GM21717 (cell line): Measurements from ENCODE around the gene CALHM5.

Source experiments
- ATAC-seq: cut with Tn5 transposase; IDR thresholded peaks from one replicate; pipeline ENCODE4 v1.9.1; 2021; ENCODE audit warnings: mild to moderate bottlenecking, moderate library complexity; ENCODE audit not compliant: unreplicated experiment

Gene CALHM5

DNA sequence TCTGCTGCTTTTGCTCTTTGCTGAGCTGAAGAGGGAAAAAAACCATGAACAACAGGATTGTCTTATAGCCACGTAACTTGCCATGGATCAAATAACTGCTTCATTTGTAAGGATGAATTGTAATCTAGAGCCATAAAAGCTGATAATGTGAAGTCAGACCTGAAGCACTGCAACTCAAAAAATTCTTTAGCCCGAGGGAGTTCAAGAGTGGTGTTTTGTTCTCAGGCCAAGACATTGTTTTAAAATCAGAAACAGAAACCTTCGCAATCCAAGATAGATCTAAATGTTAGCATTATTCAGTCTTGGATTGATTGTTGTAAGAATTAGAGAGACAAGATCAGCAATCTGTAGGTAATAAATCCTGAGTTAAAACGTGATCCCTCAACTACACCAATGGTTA is 34.2 kb downstream of the CALHM5 start, which contains the start of gene TRAPPC3L:
TSS of gene TRAPPC3L (minus strand) at position 34 of the 400 bp plus-strand sequence. CDS start 170 bp downstream, outside the sequence.
- no peak for ATAC-seq

DNA sequence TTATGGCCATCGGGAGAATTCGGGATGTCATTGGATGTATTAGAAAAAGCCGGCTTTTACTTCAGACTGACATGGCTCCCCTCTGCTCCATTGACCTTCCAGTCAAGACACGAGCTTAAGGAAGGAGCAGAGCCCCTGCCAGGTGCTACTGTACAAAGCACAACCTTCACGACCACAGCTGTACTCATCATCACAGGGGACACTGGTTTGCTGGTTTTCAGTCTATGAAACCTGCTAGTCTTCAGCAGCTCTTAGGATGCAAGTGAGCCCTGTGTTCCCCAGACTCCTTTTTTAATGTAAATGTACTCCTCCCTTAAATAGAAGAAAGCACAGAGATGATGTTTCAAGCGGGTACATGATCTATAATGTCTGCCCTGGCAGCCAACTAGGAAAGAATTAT is 35.9 kb downstream of the CALHM5 start:
- no peak for ATAC-seq

DNA sequence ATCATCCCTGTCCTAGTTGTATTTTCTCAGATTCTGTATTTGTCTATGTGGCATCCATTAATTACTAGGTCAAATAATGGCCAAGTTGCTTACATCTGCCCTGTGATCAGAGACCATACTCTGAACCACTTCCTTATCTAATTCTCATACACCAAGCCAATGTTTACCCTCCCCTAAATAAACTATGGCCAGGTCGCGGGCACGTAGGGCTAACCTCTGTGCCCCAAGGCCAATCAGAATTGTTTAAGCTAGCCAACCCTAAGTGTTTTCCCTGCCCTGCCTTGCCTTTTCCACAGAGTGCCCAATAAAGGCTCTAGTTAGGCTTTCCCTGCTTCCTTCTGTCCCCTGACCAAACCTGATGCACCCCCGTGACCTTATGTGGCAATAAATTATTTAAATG is 39.4 kb downstream of the CALHM5 start:
- no peak for ATAC-seq

DNA sequence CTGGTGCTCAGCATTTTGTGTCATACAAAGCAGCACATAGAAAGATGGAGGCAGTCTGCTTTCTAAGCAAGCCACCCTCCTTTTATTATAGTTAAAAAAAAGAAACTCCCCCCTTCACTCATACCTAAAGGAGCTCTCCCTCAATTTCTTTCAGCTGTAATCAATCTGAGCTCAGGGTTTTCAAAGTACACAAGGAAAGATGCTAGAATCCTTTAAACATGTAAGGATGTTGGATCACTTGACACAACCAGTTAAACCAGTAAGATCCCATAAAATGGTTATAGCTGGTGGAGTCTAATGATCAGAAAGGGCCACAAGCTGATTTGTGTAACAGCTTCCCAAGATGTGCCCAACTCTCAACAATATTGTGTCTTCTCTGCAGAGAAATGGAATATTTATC is 42.0 kb downstream of the CALHM5 start, which contains the start of gene CALHM4:
TSS of gene CALHM4 (plus strand) at position 301 of the 400 bp plus-strand sequence. CDS start at position 344, 43 bp downstream.
- no peak for ATAC-seq

DNA sequence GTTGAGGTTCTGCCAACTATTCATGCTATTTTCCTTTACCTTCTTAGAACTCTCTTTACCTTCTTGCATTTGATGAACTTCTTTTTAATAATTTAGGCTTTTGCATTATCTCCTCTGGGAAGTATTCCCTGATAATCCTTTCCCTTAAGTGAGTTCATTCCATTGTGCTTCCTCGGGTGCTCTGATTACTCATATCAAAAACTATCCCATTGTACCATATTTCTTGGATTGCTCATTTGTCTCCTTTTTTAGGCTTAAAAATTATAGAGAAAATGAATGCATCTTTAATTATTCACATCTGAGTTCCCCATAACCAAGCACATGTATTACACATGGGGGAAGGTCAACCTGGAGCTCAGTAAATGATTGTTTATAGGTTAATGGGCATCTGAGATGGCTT is 44.6 kb downstream of the CALHM5 start:
- no peak for ATAC-seq

DNA sequence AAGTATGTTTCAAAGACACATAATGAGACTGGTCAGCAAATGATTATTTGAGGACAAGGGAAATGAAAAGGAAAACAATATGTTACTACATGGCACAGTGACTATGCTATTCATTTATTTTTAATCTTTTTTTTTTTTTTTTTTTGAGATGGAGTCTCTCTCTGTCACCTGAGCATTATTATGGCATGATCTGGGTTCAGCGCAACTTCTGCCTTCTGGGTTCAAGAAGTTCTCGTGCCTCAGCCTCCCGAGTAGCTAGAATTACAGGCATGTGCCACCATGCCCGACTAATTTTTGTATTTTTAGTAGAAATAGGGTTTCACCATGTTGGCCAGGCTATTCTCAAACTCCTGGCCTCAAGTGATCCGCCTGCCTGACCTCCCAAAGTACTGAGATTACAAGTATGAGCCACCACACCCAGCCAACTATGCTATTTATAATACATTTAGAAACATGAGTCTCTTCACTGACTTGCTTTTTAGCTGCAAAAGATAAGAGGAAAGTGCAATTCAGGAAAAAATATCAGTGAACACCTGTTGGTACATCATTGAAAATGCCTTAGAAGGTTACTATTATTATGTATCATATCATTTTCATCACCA is 45.5 kb downstream of the CALHM5 start:
- no peak for ATAC-seq

DNA sequence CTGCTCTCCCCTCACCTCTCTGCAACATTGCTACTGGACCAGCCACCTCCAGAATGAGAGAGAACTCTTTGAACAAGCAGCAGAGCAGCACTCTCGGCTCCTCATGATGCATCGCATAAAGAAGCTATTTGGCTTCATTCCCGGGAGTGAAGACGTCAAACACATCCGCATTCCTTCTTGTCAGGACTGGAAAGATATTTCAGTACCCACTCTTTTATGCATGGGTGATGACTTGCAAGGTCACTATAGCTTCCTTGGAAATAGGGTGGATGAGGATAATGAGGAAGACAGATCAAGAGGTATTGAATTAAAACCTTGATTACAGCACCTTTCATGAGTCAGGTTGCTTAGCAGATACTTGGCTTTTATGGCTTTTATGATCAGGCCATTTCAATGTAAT is 46.5 kb downstream of the CALHM5 start:
- ATAC-seq, result no peak

DNA sequence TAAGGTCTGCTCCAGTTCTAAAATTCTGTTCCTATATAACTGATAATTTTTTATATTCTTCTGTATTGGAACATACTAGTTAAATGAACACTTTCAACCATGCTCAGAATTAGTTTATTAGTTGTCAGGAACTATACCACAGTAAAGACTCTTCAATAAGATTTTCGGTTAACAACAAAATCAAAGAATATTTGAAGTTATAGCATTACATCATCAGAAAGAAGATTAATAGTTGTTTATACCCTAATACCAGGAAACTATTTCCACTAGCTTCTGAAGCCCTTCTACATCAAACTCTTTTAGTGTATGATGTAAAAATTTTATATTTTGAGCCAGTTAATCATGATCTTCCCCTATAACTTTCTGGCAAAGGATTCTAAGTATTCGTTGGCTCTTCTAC is 48.7 kb downstream of the CALHM5 start:
- ATAC-seq, result no peak

DNA sequence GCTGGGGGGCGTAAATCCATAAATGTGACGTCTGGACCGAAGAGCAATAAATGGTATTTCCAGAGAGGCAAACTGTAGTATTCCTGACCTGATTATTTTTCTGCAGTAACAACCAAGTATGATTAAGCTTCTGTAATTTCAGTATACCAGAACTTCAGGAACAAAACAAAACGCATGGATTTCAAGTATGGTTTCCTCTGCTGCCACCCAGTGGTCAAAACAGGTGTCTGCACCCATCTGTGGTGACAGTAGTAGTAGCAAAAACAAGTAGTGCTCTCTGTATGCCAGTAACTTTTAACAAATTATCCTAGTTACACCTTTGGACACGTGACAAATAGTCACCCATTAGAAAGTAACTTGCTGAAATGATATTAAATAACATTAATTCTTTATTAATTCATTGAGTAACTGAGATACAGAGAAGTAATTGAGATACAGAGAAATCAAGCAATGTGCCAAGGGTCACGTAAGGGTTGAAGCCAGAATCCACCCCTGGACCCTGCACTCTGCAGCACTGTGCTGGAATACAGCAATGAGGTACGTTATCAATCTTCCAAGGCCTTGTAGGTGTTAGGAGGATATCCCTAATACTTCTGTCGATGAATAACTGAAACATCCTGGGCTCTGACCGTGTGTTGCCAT is 50.1 kb downstream of the CALHM5 start:
- ATAC-seq, result no peak

DNA sequence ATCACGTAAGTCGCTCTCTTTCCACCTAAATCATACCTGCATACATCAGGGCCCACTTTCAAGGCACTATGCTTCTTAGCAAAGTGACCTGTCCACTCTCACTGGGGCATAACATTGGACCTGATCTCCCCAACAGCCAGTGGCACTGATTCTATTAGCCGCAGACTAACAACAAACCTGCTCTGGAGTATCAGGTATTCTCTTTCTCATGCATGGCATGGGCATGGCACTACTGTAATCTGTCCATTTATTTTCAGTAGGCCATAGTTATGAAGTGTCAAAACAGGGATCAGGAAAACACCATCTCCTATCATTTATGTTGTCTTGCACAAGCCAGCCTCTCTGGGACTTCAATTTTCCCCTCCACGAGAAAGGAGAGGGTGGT is 50.6 kb downstream of the CALHM5 start:
- no peak for ATAC-seq

DNA sequence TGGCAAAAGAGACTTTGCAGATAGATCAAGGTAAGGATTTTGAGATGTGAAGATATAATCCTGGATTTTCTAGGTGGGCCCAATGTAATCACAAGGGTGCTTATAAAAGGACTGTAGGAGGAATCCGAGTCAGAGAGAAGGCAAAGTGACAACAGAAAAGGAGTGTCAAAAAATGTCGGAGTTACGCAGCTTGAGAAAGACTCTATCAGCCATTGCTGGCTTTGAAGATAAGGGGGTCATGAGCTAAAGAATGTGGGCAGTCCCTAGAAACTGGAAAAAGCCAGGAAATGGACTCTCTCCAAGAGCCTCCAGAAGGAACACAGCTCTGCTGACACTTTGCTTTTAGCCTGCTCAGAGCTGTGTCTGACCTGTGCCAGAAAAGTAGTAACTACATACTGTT is 51.2 kb downstream of the CALHM5 start:
- ATAC-seq, result no peak

DNA sequence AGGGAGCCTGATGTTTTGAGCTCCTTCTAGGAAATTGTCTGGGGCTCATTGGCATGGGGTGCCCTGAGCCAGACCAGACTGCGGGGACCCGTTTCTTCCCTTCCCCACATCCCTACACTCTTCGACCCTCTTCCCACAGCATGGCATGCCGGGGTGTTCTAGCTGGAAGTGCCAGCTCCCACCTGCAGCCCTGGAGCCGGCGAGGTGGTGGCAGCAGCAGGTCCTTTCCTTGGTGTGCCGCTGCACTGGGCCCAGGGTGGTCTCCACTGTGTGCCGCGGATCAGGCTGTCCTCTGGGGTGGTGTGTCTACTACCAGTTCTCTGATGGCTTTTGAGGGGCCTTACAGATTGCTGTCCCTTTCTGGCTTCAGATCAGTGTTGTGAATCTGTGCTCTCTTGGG is 52.4 kb downstream of the CALHM5 start:
- no peak for ATAC-seq

DNA sequence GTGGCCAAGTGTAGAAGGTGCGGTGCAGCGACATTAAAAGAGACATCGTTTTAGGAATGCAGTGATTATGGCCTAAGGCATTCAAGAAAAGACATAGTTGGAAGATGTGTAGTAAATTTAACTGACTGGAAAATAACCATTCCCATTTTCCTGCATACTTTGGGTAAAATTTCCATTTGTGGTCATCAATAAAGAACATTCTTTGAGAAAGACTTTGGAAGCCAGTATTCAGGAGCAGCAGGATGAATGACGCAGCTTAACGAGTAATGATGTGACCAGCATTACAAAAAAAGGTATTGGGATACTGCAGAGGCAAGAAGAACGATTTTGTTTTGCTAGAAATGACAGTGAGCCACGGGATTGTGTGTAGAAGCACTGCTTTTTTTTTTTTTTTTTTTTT is 52.9 kb downstream of the CALHM5 start:
- no peak for ATAC-seq

DNA sequence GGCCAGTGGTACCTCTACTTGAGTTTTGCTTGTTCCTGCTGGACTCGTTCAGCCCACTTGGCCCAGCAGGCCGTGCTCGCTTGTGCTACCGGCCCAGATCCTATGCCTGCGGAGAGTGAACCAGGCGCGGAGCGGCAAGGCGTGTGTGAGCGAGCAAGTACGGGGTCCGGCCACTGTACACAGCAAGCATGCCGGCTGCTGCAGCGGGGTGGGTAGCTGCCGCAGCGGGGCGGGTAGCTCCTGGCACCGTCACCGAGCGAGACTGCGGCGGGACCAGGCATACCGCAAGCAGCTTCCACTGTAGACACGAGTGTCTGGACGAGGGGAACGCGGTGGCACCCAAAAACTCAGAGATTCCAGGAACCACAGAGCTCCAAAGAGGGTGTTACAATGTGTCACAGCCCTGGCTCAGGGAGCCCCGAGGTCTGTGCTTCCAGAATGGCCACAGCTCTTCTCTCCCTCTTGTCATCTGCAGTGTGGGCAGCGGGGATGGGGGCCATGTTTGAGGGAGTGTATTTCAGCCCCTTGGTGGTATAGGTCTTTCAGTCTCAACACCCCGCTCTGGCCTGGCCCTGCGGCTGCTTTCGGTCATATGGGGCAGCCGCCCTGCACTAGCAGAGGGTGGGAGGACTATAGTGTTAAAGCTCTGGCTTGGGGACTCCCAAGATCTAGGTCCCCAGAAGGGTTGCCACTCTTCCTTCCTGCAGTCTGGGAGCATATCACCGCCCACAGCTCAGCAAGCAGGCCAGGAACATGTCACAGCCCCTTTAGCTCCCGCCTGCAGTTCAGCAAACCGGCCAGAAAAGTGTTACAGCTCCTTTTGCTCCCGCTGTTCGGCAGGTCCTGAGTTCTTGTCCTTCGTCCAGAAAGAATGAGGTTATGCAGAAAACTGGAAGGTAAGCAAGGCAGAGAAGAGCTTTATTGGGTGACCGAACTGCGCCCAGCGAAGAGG is 53.8 kb downstream of the CALHM5 start:
- ATAC-seq, result no peak

DNA sequence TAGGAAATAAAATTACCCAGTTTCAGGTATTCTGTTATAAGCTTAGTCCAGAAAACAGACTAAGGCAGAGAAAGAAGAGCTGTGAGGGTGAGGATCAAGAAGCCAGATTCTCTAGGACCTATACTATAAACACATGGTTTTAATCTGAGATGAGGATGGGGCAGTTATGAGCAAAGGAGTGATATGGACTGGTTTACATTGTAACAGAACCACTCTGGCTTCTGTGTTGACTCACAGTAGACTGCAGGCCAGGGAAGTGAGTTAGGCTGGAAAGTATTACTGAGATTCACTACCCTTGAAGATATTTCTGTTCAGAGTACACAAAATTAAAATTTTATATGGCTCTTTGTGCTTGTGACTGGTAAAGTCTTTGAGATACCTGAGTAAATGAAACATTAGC is 56.7 kb downstream of the CALHM5 start:
- no peak for ATAC-seq

DNA sequence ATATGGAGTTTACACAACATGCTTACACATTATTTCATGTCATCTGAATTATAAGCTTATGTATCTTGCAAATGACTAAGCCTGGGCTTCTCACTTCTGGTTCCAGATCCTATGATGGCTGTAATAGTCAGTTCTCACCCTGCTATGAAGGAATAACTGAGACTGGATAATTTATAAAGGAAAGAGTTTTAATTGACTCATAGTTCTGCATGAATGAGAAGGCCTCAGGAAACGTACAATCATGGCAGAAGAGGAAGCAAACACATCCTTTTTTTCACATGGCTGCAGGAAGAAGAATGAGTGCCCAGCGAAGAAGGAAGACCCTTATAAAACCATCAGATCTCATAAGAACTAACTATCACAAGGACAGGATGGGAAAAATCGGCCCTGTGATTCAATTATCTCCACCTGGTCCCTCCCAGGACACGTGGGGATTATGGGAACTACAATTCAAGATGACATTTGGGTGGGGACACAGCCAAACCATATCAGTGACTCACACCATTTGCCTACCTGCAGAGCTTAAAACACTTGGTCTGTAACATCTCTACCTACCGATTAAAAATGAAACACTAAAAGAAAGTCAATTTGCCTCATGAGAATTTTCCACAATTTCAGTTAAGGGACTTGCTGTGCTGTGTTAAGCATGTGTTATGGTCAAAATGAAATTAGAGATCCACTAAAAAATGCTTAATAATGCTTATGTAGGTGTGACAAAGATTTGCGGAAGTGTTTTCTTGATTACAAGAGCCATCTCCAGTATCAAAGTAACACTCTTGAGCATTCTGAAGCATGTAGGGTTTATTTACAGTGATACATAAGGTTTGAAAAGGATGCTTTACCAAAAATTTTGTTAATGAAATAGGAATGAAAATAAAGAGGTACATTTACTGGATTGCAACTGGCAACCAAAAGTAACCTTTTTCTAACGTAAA is 57.6 kb downstream of the CALHM5 start:
- no peak for ATAC-seq

DNA sequence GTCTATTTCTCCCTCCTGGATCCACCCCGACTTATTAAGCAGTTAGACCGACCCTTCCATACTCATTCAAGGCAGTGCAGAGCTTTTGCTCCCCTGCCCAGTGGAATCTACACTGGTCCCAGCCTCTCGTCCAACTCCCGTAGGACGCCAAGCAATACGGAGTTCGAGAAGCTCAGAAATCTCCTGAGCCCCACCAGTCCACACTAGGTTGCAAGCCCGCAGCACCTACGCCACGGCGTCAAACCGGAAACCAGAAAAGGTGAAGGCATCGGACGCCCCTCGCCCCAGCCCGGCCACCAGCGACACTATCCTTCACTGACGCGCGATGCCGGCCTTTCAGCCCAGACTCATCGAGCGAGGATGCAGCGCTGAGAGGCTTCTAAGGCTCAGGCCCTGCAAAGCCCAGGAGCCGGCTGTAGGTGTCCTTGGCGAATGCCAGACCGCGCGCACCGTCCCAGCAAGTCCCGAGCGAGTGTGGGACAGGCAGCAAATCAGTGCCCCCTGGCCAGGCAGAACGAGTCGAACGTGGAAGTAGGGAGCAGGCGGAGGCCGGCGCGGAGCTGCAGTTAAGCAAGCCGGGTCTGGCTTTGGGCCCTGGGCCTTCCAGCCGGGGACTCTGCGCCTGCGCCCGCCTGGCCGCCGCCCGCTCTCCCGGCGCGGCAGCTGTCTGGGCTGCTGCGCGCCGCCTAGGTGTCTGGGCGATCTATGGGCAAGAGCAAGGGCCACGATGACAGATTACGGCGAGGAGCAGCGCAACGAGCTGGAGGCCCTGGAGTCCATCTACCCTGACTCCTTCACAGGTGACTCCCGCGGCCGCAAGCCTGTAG is 59.6 kb downstream of the CALHM5 start, which contains the start of gene RWDD1:
TSS of gene RWDD1 (plus strand) at position 649 of the 827 bp plus-strand sequence. CDS start at position 728, 79 bp downstream.
- peak; percentile 98 for ATAC-seq

DNA sequence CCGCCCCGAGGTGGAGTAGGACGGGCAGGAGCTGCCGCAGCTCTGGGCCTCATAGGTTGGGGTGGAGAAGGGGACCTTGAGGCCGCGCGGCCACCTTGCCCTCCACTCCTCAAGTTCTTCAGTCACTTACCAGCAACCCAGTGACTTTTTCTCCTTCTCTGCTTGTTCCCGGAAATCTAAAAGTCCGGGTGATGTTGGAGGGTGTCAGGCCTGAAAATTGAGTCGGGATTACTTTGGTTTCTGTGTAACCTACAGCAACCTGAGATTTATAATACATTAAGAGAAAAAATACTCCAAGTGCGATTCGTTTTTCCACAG is 60.2 kb downstream of the CALHM5 start:
- no peak for ATAC-seq

DNA sequence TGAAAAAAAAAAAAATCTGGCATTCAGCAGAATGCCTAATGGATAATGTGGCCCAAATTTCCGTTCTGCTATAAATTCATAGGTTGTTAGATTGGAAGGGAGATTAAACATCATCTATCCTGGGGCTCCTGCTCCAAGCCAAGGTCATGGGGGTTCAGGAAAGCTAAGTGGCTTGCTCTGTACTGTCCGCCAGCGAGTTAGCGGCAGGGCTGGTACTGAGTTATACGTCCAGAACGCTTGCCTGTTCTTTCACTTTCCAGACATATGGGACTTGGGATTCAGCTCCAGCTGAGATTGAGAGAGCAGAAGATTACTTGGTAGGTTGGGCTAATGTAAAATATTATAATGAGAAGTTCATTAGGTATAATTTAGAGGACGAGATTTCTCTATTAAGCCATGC is 60.7 kb downstream of the CALHM5 start:
- no peak for ATAC-seq
